IPS-20b (cell line): ENCODE results near the gene AKAP9.

Experiments used
- H3K27ac ChIP-seq: one replicate; pipeline ENCODE4 v1.5.1; 2013; ENCODE audit warnings: low read length
- H3K27me3 ChIP-seq: 2 replicates; pipeline ENCODE4 v1.6.1; 2013; ENCODE audit warnings: mild to moderate bottlenecking, low read length, inconsistent platforms; ENCODE audit not compliant: insufficient read depth
- H3K36me3 ChIP-seq: 2 replicates; pipeline ENCODE4 v1.6.1; 2013; ENCODE audit warnings: low read depth, mild to moderate bottlenecking, inconsistent platforms, low read length, moderate library complexity; ENCODE audit not compliant: insufficient read depth
- H3K4me1 ChIP-seq: 2 replicates; pipeline ENCODE4 v1.6.1; 2013; ENCODE audit warnings: mild to moderate bottlenecking, control low read depth, inconsistent platforms, low read length, moderate library complexity; ENCODE audit not compliant: insufficient read depth
- H3K4me3 ChIP-seq: 2 replicates; pipeline ENCODE4 v1.5.1; 2013; ENCODE audit warnings: mild to moderate bottlenecking, low read length, inconsistent platforms
- H3K9ac ChIP-seq: 2 replicates; pipeline ENCODE4 v1.6.1; 2013; ENCODE audit warnings: low read depth, mild to moderate bottlenecking, inconsistent platforms, low read length, moderate library complexity
- H3K9me3 ChIP-seq: 2 replicates; pipeline ENCODE4 v1.6.1; 2013; ENCODE audit warnings: mild to moderate bottlenecking, low read depth, low read length, inconsistent platforms; ENCODE audit not compliant: insufficient read depth

The AKAP9 gene

DNA sequence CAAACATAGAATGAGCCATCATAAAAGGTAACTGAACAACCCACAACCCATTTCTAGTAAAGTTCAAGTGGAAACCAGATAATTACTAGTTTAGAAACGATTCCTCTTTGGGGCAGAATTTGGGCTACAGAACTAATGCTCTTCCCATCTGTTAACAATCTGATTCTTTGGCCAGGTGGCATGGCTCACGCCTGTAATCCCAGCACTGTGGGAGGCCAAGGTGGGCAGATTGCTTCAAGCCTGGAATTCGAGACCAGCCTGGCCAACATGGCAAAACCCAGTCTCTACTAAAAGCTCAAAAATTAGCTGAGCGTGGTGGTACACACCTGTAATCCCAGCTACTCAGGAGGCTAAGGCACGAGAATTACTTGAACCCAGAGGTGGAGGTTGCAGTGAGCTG lies 175.2 kb downstream of the AKAP9 start:
- Histone ChIP-seq H3K4me3 (no peak overlapping the region), H3K27ac (no peak overlapping the region), H3K4me1 (no peaks in the 10 kb centered on the region), H3K9ac (no peak overlapping the region), H3K9me3 (no peaks in the 10 kb centered on the region), H3K36me3 (peaks cover 82% of the 10 kb centered on the region), H3K27me3 (no peaks in the 10 kb centered on the region)

DNA sequence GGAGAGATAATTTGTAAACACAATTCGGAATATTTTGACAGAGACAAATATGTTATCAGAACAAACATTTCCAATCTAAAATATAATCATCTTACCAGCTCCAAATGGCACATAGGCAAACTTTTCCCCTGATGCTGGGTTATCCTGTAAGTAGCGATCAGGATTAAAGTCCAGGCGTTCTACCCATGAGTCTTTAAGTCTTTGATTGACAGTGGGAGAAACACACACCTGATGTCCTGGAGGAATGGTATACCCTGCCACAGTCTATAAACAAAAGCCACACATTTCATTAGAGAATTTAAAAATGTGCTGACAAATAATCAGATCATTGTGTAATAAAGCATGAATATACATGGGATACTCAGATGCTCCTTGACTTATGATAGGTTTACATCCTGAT lies 176.3 kb downstream of the AKAP9 start:
- H3K9ac ChIP-seq: no peak overlapping the region
- no peaks in the 10 kb centered on the region for H3K9me3 ChIP-seq
- H3K4me3 ChIP-seq: no peak overlapping the region
- H3K4me1 ChIP-seq: no peaks in the 10 kb centered on the region
- no peak overlapping the region for H3K27ac ChIP-seq
- H3K27me3 ChIP-seq: no peaks in the 10 kb centered on the region
- H3K36me3 ChIP-seq: peaks cover 82% of the 10 kb centered on the region

DNA sequence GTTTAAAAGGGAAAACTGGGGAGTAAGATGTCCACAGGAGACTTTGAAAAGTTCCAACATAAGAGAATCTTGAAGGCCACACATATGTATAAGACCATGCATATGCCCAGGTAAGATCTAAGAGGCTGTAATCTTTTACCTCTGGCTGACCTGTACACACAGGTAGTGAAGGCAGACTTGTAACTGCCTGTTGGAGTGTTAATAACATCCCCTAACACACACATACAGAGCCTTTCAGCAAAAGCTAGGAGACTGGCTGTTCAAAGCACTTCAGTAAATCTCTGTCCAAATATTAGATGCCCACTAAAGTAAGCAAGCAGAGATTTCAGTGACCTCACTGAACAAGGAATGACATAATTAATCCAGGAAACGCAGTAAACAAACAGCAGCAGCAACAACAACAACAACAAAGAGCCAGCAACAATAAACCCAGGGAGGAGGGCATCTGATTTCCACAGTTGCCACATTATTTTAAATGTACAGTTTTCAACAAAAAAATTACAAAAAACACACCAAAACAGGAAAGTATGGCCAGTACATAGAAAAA lies 178.6 kb downstream of the AKAP9 start:
- Histone ChIP-seq H3K4me1 (no peaks in the 10 kb centered on the region), H3K27ac (no peak overlapping the region), H3K9ac (no peak overlapping the region), H3K4me3 (no peak overlapping the region), H3K36me3 (peaks cover 91% of the 10 kb centered on the region), H3K9me3 (no peaks in the 10 kb centered on the region), H3K27me3 (no peaks in the 10 kb centered on the region)

DNA sequence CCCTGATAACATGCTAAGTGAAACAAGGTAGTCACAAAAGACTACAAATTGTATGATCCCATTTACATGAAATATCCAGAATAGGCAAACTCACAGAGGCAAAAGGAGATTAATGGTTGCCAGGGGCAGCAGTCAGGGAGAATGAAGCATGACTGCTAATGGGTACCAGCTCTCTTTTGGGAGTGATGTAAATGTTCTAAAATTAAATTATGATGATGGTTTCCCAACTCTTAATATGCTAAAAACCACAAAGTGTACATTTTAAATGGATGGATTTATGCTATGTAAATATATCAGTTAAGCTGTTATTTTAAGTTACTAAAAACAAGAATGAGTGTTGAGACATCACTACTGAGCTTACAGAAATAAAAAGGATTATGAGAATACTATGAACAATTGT lies 181.0 kb downstream of the AKAP9 start:
- Histone ChIP-seq H3K4me1 (no peaks in the 10 kb centered on the region), H3K27ac (no peak overlapping the region), H3K9ac (no peak overlapping the region), H3K36me3 (peaks cover 91% of the 10 kb centered on the region), H3K4me3 (no peak overlapping the region), H3K9me3 (no peaks in the 10 kb centered on the region), H3K27me3 (no peaks in the 10 kb centered on the region)

DNA sequence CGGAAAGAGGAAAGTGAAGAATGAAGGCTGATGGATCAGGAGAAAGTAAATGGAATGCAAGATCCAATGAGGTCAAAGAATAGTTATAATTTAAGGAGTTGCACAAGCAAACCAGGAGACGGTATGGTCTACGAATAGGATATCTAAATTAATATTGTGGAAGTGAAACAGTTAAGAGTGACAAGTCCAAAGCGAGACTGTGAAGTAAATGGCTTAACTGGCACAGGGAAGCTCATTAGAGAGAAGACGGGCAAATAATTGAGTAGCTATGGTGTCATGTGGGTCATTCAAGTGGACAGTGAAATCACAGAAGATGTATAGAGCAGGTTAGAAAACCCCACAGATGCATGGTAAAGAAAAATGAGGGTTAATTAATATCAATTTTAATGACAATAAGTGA lies 190.4 kb downstream of the AKAP9 start:
- peaks cover 54% of the 10 kb centered on the region for H3K36me3 ChIP-seq
- no peaks in the 10 kb centered on the region for H3K27me3 ChIP-seq
- H3K4me3 ChIP-seq: no peak overlapping the region; the same call in 1 of the 2 replicates
- peaks cover 6% of the 10 kb centered on the region; the same call in 1 of the 2 replicates for H3K4me1 ChIP-seq
- no peaks in the 10 kb centered on the region for H3K9me3 ChIP-seq
- no peak overlapping the region for H3K27ac ChIP-seq
- no peak overlapping the region for H3K9ac ChIP-seq

DNA sequence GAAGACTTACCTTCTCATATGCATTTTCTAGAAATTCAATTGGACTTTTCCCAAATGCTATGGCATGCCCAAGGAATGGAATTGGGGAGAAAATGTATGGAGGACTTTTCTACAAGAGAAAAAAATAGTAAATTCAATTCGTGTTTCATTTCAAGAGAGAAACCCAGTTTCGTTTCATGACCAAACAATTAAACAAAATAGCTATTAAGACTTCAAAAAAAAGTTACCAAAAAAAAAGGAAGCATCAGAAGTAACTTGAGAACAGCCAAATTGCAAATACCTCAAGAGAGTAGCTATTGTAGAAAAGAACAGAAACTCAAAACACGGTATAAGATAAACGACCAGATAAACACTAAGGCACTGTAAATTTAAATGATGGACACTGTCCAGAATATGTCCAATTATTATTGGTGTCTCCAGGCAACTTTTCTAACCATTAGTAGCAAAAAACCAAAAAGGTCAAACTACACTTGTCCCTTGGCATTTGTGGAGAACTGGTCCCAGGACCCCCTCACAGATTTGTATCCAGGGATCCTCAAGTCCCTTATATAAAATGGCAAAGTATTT lies 191.2 kb downstream of the AKAP9 start:
- peaks cover 46% of the 10 kb centered on the region for H3K36me3 ChIP-seq
- peak overlapping the region; percentile 75; the same call in 1 of the 2 replicates for H3K4me3 ChIP-seq
- no peak overlapping the region for H3K9ac ChIP-seq

DNA sequence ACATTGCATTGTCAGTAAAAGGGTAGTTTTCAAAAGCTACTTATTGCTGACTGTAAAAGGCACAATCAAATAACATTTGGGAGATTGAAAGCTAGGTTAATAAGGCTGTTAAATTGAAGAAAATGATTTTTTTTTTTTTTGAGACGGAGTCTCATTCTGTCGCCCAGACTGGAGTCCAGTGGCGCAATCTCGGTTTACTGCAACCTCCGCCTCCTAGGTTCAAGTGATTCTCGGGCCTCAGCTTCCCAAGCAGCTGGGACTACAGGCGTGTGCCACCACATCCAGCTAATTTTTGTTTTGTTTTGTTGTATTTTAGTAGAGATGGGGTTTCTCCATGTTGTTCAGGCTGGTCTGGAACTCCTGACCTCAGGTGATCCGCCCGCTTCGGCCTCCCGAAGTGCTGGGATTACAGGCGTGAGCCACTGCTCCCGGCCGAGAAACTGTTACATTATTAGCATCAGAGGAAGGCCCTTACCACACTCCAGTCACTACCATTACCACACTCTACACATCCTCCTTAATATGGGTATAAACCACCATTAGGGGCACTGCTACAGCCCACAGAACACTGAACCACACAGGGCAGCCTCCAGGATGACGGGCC lies 192.6 kb downstream of the AKAP9 start:
- H3K27ac ChIP-seq: no peak overlapping the region

More for the DNA sequence above, 191.2 kb downstream of the AKAP9 start:
- Histone ChIP-seq H3K27me3 (no peaks in the 10 kb centered on the region), H3K4me1 (peaks cover 6% of the 10 kb centered on the region; the same call in 1 of the 2 replicates), H3K27ac (no peak overlapping the region), H3K9me3 (no peaks in the 10 kb centered on the region)

DNA sequence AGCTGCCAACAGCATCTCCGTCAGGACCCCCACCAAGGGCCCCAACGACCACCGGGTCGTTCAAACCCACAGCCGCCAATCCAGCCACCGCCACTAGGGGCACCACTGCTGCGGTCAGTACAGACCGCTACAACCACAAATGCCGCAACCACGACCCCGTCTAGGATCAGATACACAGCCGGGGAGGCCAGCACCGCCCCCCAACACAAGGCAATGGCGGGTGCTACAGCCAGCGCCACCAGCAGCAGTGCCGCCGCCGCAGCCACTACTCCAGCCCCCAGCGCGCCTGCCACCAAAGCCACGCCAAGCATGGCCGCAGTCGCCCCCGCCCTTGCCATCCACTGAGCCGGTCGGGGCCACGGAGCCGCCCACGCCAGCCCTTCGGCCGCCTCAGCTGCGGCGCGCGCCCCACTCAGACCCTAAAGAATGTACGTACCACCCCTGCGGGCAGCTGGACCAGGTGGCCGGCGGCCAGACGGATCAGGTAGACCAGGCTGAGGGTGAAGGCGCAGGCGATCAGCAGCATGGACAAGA lies 193.1 kb downstream of the AKAP9 start:
- no peaks in the 10 kb centered on the region for H3K9me3 ChIP-seq

More for the DNA sequence above, 192.6 kb downstream of the AKAP9 start:
- Histone ChIP-seq H3K27me3 (no peaks in the 10 kb centered on the region), H3K9ac (peak overlapping the region; percentile 82; the same call in 1 of the 2 replicates), H3K4me3 (peak overlapping the region; percentile 75), H3K9me3 (no peaks in the 10 kb centered on the region), H3K4me1 (peaks cover 6% of the 10 kb centered on the region; the same call in 1 of the 2 replicates), H3K36me3 (peaks cover 33% of the 10 kb centered on the region)

DNA sequence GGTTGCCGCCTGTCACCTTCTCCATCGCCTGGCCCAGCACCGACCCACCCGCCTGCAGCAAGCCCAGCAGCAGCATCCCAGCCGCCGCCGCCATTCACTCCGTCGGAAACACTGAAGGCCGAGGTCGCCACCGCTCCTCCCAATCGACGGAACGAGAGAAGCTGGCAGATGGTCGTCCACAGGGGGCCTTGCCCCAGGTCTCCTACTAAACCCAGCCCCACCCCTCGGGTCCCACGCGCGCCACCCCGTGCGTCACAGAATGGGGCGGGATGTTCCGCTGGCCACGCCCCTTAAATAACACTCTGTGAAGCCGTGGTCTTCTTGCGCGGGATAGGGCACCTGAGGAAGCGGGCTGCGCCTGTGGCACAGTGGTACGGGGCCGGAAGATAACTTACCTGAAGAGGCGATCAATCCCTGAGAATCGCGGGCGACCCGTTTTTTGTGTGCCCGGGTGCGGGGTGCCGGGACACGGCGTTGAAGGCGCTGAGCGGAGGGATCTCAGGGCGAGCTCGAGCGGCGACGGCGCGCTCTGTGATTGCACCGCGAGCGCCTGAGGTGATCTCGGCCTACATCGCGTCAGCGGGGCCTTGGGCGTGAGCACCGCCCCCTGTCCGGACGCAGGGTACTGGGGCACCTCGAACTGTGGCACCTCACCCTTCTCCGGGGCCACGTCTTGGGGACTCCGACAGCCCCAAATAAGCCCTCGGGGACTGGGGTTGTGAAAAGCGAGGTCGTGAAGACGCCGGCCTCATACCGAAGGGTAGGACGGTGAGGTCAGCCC lies 193.8 kb downstream of the AKAP9 start, which contains the start of gene CYP51A1:
Gene CYP51A1, minus strand, starts transcription at position 207 of the 781 bp plus-strand sequence. Its CDS starts 113 bp downstream, at position 94.
- peak within 1 kb of the TSS; percentile 75 for H3K4me3 ChIP-seq
- H3K36me3 ChIP-seq: peaks cover 20% of the 10 kb centered on the region
- peak within 1 kb of the TSS; percentile 78 for H3K27ac ChIP-seq
- peak within 1 kb of the TSS; percentile 82 for H3K9ac ChIP-seq
- H3K9me3 ChIP-seq: no peaks in the 10 kb centered on the region
- peaks cover 6% of the 10 kb centered on the region; the same call in 1 of the 2 replicates for H3K4me1 ChIP-seq
- no peaks in the 10 kb centered on the region for H3K27me3 ChIP-seq

More for the DNA sequence above, 193.1 kb downstream of the AKAP9 start:
- H3K36me3 ChIP-seq: peaks cover 27% of the 10 kb centered on the region
- peak overlapping the region; percentile 75 for H3K4me3 ChIP-seq
- H3K27ac ChIP-seq: peak overlapping the region; percentile 78
- no peaks in the 10 kb centered on the region for H3K27me3 ChIP-seq
- peak overlapping the region; percentile 82; the same call in 1 of the 2 replicates for H3K9ac ChIP-seq
- peaks cover 6% of the 10 kb centered on the region; the same call in 1 of the 2 replicates for H3K4me1 ChIP-seq

DNA sequence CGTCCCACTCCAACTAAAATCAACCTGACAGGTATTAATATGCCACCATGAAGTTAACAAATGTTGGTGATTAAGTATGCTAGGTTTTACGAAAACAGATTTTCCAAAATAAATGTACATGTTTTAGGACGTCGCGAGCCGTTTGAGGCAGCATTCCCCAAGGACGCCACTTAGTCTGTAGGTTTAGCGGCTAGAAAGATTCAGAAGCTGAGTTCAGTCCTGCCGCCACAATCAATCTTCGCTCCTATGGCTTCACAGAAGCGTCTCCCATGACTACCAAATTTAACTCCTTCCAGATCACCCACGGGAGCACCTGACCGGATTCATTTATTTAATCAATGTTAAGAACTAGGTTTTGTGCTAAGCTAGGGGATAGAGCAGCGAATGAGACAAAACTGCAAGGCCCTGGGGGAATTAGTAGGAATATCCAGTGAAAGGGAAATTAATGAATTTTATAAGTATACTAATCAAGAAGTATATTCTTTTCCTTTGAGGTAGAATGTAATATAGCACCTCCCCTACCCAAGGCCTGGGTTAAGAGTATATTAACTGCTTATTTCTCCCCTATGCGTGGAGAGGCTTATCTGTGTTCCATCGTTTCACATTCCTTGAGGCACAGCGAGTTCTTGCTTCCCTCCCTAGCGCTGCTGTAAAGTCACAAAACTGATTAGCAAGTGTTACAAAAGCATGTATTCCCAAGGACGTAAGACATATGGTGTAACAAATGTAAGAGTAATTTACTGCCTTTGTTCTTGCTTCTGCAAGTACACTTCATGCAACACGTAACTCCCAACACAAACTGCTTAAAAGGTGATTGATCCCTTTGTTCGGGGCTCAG lies 194.6 kb downstream of the AKAP9 start:
- Histone ChIP-seq H3K27me3 (no peaks in the 10 kb centered on the region), H3K27ac (peak overlapping the region; percentile 78), H3K9ac (peak overlapping the region; percentile 82; the same call in 1 of the 2 replicates), H3K4me3 (peak overlapping the region; percentile 75), H3K36me3 (peaks cover 12% of the 10 kb centered on the region), H3K9me3 (no peaks in the 10 kb centered on the region), H3K4me1 (peaks cover 6% of the 10 kb centered on the region; the same call in 1 of the 2 replicates)
